ENCODE measurements around the gene MAML2.
"Not testable (repeated sequence)": the region's sequence is repeated elsewhere in the genome, so short reads cannot be mapped to it uniquely, and the experiment has no call there.

The MAML2 gene

GRCh38 chr11:96288915-96289314 is 54.1 kb downstream of the MAML2 start:
- DNase-seq, result no peak

GRCh38 chr11:96287822-96288439 is 55.1 kb downstream of the MAML2 start:
- DNase-seq, result no peak

GRCh38 chr11:96285985-96286384 is 57.0 kb downstream of the MAML2 start:
- not testable (repeated sequence) for DNase-seq

GRCh38 chr11:96284917-96285316 is 58.1 kb downstream of the MAML2 start:
- DNase-seq, result no peak

- DNase-seq, result no peak
Measured at GRCh38 chr11:96284401-96284800, 58.6 kb downstream of the MAML2 start.

- no peak for DNase-seq
Measured at GRCh38 chr11:96282625-96283220, 60.3 kb downstream of the MAML2 start.

- DNase-seq, result no peak
Measured at GRCh38 chr11:96280444-96280843, 62.6 kb downstream of the MAML2 start.

GRCh38 chr11:96279896-96280290 is 63.1 kb downstream of the MAML2 start:
- no peak for DNase-seq

GRCh38 chr11:96279018-96279895 is 63.7 kb downstream of the MAML2 start:
- DNase-seq, result peak; percentile 35

GRCh38 chr11:96278039-96278897 is 64.7 kb downstream of the MAML2 start:
- no peak for DNase-seq

GRCh38 chr11:96277696-96278038 is 65.3 kb downstream of the MAML2 start:
- no peak for DNase-seq

GRCh38 chr11:96276836-96277235 is 66.2 kb downstream of the MAML2 start:
- no peak for DNase-seq

- no peak for DNase-seq
Measured at GRCh38 chr11:96275801-96276594, 67.0 kb downstream of the MAML2 start.

- no peak for DNase-seq
Measured at GRCh38 chr11:96273507-96273906, 69.5 kb downstream of the MAML2 start.

GRCh38 chr11:96272529-96273222 is 70.3 kb downstream of the MAML2 start:
- DNase-seq, result no peak

- no peak for DNase-seq
Measured at GRCh38 chr11:96271777-96272176, 71.2 kb downstream of the MAML2 start.

- not testable (repeated sequence) for DNase-seq
Measured at GRCh38 chr11:96271352-96271751, 71.6 kb downstream of the MAML2 start.

- not testable (repeated sequence) for DNase-seq
Measured at GRCh38 chr11:96268527-96268926, 74.5 kb downstream of the MAML2 start.

GRCh38 chr11:96267496-96268032 is 75.4 kb downstream of the MAML2 start:
- DNase-seq, result peak; percentile 18

- DNase-seq, result no peak
Measured at GRCh38 chr11:96267001-96267495, 75.9 kb downstream of the MAML2 start.

- DNase-seq, result no peak
Measured at GRCh38 chr11:96265972-96266371, 77.0 kb downstream of the MAML2 start.

All from CD4-positive, alpha-beta T cell treated with Interleukin-6 for 4 hours (primary cell).